GM12878 (cell line): Measurements from ENCODE around the gene IL11. TPM values are rescaled to one million over a fixed set of nuclear protein-coding genes. Genes with fewer than 3 reads are reported as not detected.
A peak's percentile ranks its signal among the peaks of the same experiment; 100 is the strongest.
"Not testable (repeated sequence)": the region's sequence is repeated elsewhere in the genome, so short reads cannot be mapped to it uniquely, and the experiment has no call there.

ENCODE experiments used
- ATAC-seq: fragments of 200-7000 bp; cut with Tn5 transposase; 3 replicates; pipeline ENCODE4 v1.9.1; 2020; ENCODE audit warnings: mild to moderate bottlenecking, moderate library complexity
- BruUV-seq: library from RNA; stranded (reverse); fragments of 400-500 nt; replicated peaks from 2 replicates; lab custom pipeline; 2021; lab: Mats Ljungman, UMichigan
- CTCF ChIA-PET: fragments of 300-600 bp; sonication (Branson Sonifier 250); formaldehyde crosslinking; extraction: SDS; loops from one replicate; lab custom pipeline; 2021; ENCODE audit warnings: inconsistent platforms; lab: Yijun Ruan, JAX
- POLR2A ChIA-PET: fragments of 350-600 bp; formaldehyde crosslinking; extraction: SDS; loops from one replicate; lab custom pipeline; 2021; ENCODE audit warnings: inconsistent platforms; lab: Charles Lee
- RAD21 ChIA-PET: fragments of 300-600 bp; sonication (Branson Sonifier 250); formaldehyde crosslinking; loops from one replicate; lab custom pipeline; 2023; ENCODE audit warnings: antibody characterized with exemption; ENCODE audit not compliant: unreplicated experiment; lab: Charles Lee
- SMC1A ChIA-PET: fragments of 300-600 bp; sonication (Branson Sonifier 250); formaldehyde crosslinking; loops from one replicate; lab custom pipeline; 2023; ENCODE audit not compliant: unreplicated experiment, uncharacterized antibody; lab: Charles Lee
- DNase-seq: peaks from one replicate; pipeline ENCODE4 v3.0.0-alpha.2; 2011; ENCODE audit warnings: low read depth, low spot score
- FAIRE-seq: peaks from 3 replicates; lab custom pipeline; 2011; peaks lifted over from hg19 to GRCh38; lab: Jason Lieb, UNC
- H2AFZ ChIP-seq: 2 replicates; pipeline ENCODE4 v1.6.0; 2011; ENCODE audit warnings: low read depth, low read length, control low read depth; ENCODE audit not compliant: control insufficient read depth
- H3K27ac ChIP-seq: 2 replicates; pipeline ENCODE4 v1.5.1; 2011; ENCODE audit warnings: control low read depth; ENCODE audit not compliant: control insufficient read depth, insufficient read depth
- H3K27me3 ChIP-seq, 2 experiments: replicated peaks in 1 of 2; 2 replicates each; pipeline versions ENCODE4 v1.6.0 to v1.6.1; 2011; ENCODE audit warnings: low read length in 1 of 2; ENCODE audit not compliant: control insufficient read depth in 2 of 2, insufficient read depth in 2 of 2
- H3K36me3 ChIP-seq, 2 experiments: 2 replicates each; pipeline ENCODE4 v1.5.1; 2011; ENCODE audit warnings: low read length in 1 of 2; ENCODE audit not compliant: control insufficient read depth in 2 of 2, insufficient read depth in 2 of 2
- H3K4me1 ChIP-seq: 2 replicates; pipeline ENCODE4 v1.6.1; 2011; ENCODE audit warnings: mild to moderate bottlenecking, low read length, moderate library complexity, mixed read lengths; ENCODE audit not compliant: control insufficient read depth, insufficient read depth
- H3K4me2 ChIP-seq: 2 replicates; pipeline ENCODE4 v1.6.0; 2011; ENCODE audit warnings: control low read depth; ENCODE audit not compliant: control insufficient read depth, insufficient read depth
- H3K4me3 ChIP-seq: fragments of 200-600 bp; sonication (generic); 2 replicates; pipeline ENCODE4 v1.5.1; 2016
- H3K79me2 ChIP-seq: 2 replicates; pipeline ENCODE4 v1.6.0; 2011; ENCODE audit warnings: low read length; ENCODE audit not compliant: control insufficient read depth, insufficient read depth
- H3K9ac ChIP-seq: 2 replicates; pipeline ENCODE4 v1.8.0; 2011; ENCODE audit warnings: low read length, control low read depth, mixed read lengths; ENCODE audit not compliant: control insufficient read depth, insufficient read depth
- H3K9me3 ChIP-seq: replicated peaks from 3 replicates; pipeline ENCODE4 v1.5.1; 2011; ENCODE audit warnings: mild to moderate bottlenecking, low read length; ENCODE audit not compliant: control insufficient read depth, insufficient read depth
- H4K20me1 ChIP-seq: 2 replicates; pipeline ENCODE4 v1.6.0; 2011; ENCODE audit not compliant: control insufficient read depth, insufficient read depth
- EED ChIP-seq: sonication (generic); IDR thresholded peaks from 2 replicates; pipeline ENCODE4 v1.6.1; 2016; ENCODE audit warnings: antibody characterized with exemption, low read depth
- NFYB ChIP-seq: IDR thresholded peaks from 2 replicates; pipeline ENCODE4 v1.6.1; 2011; ENCODE audit warnings: low read depth, mild to moderate bottlenecking, low read length, improper control_type of control experiment, moderate library complexity; ENCODE audit not compliant: insufficient read depth
- POLR2A ChIP-seq: IDR thresholded peaks from 2 replicates; pipeline ENCODE4 v1.6.1; 2011; ENCODE audit warnings: low read depth, mild to moderate bottlenecking, low read length
- POLR2AphosphoS5 ChIP-seq: IDR thresholded peaks from 2 replicates; pipeline ENCODE4 v1.6.1; 2011; ENCODE audit warnings: mild to moderate bottlenecking, low read length, inconsistent platforms
- SMARCA5 ChIP-seq: fragments of 450-650 bp; IDR thresholded peaks from 2 replicates; pipeline ENCODE4 v1.6.1; 2017; ENCODE audit warnings: mild to moderate bottlenecking
- TAF1 ChIP-seq: IDR thresholded peaks from 2 replicates; pipeline ENCODE4 v1.6.1; 2011; ENCODE audit warnings: mild to moderate bottlenecking, low read depth, low read length, borderline replicate concordance
- TCF7 ChIP-seq: IDR thresholded peaks from 2 replicates; pipeline ENCODE4 v1.6.1; 2014; ENCODE audit warnings: antibody characterized with exemption, borderline replicate concordance
- WRNIP1 ChIP-seq: IDR thresholded peaks from 2 replicates; pipeline ENCODE4 v1.6.1; 2011; ENCODE audit warnings: low read depth, low read length, improper control_type of control experiment, borderline replicate concordance
- WGBS: methylation state at CpG from one replicate; pipeline ENCODE4 v1.1.6; 2016; ENCODE audit warnings: low lambda C conversion rate; ENCODE audit not compliant: insufficient replicate concordance, insufficient coverage; ENCODE audit errors: missing lambda C conversion rate; 5-methylcytosine and 5-hydroxymethylcytosine counted together
- in situ Hi-C: fragments of 300-500 bp; cut with MboI; formaldehyde crosslinking; loops from 9 replicates; pipeline ENCODE4 v1.14.3; 2018; ENCODE audit warnings: mixed read lengths
- intact Hi-C: fragments of 100-400 bp; cut with micrococcal nuclease; formaldehyde crosslinking; loops from one replicate; pipeline ENCODE4 v1.14.2; 2022; ENCODE audit not compliant: unreplicated experiment
- polyA plus RNA-seq, 11 experiments: library from polyadenylated mRNA; depleted of rRNA in 4 of 11; unstranded in 6 of 11; stranded (reverse) in 5 of 11; fragments of >200 nt; fragmentation: Nextera tagmentation in 4 of 11; fragmentation: Illumina TruSeq in 1 of 11; extraction: Ambion mirVana in 4 of 11; extraction: Trizol in 1 of 11; gene quantifications; 1 replicate in 1 of 11; 2 replicates in 10 of 11; pipeline versions ENCODE4 v1.2.1 to v1.2.3, GENCODE V29; 2011 to 2016; ENCODE audit warnings: inconsistent platforms in 2 of 11, missing spikeins in 2 of 11, low read depth in 1 of 11
- total RNA-seq, 4 experiments: library from RNA; depleted of rRNA in 3 of 4; stranded (reverse); fragments of >200 nt in 3 of 4; fragmentation: Illumina TruSeq in 1 of 4; extraction: Trizol in 1 of 4; gene quantifications; 2 replicates each; pipeline versions ENCODE4 v1.2.1 to v1.2.3, GENCODE V29; 2013 to 2021
- TF ChIP-seq, protein P1 (sequence below): IDR thresholded peaks from 2 replicates; pipeline ENCODE4 v1.6.1; 2012; ENCODE audit warnings: improper control_type of control experiment, low read depth, low read length; ENCODE audit not compliant: insufficient replicate concordance

The IL11 gene
- total and polyA plus RNA-seq, 10 of the 15 experiments (the other 5 are each of a cell fraction or from before 2014, with no cell fraction given): 0.15 TPM; not detected in 9

GRCh38 chr19:55402509-55402908, 32.2 kb upstream of the IL11 start:
- no peak for DNase-seq
- peaks cover 3% of the 10 kb centered on the region for H4K20me1 ChIP-seq
- peaks cover 17 to 26% of the 10 kb centered on the region in 2 experiments; a peak in 3 of 4 replicates for H3K36me3 ChIP-seq
- H2AFZ ChIP-seq: no peak overlapping the region
- no peak overlapping the region for H3K27ac ChIP-seq
- CTCF ChIA-PET: no interaction called here
- peaks cover 22% of the 10 kb centered on the region for H3K4me1 ChIP-seq
- RAD21 ChIA-PET: no interaction called here
- POLR2A ChIA-PET: interaction anchor here (0.7 kb wide), 1 partner anchor 13 kb away, joined by 3 read pairs; no protein-coding TSS in a partner anchor
- ATAC-seq: no peak
- FAIRE-seq: no peak
- H3K4me2 ChIP-seq: no peak overlapping the region
- H3K27me3 ChIP-seq: no peaks in the 10 kb centered on the region
- no peak overlapping the region for H3K9ac ChIP-seq
- SMC1A ChIA-PET: no interaction called here
- TF ChIP-seq POLR2AphosphoS5: peak; percentile 36; the same call in 1 of the 2 replicates
- no peak for TF ChIP-seq EED
- TF ChIP-seq SMARCA5: no peak
- no peak for TF ChIP-seq TAF1
- TF ChIP-seq POLR2A: peak; percentile 39; the same call in 1 of the 2 replicates
- TF ChIP-seq NFYB: no peak
- TF ChIP-seq WRNIP1: no peak
- TF ChIP-seq, protein P1, sequence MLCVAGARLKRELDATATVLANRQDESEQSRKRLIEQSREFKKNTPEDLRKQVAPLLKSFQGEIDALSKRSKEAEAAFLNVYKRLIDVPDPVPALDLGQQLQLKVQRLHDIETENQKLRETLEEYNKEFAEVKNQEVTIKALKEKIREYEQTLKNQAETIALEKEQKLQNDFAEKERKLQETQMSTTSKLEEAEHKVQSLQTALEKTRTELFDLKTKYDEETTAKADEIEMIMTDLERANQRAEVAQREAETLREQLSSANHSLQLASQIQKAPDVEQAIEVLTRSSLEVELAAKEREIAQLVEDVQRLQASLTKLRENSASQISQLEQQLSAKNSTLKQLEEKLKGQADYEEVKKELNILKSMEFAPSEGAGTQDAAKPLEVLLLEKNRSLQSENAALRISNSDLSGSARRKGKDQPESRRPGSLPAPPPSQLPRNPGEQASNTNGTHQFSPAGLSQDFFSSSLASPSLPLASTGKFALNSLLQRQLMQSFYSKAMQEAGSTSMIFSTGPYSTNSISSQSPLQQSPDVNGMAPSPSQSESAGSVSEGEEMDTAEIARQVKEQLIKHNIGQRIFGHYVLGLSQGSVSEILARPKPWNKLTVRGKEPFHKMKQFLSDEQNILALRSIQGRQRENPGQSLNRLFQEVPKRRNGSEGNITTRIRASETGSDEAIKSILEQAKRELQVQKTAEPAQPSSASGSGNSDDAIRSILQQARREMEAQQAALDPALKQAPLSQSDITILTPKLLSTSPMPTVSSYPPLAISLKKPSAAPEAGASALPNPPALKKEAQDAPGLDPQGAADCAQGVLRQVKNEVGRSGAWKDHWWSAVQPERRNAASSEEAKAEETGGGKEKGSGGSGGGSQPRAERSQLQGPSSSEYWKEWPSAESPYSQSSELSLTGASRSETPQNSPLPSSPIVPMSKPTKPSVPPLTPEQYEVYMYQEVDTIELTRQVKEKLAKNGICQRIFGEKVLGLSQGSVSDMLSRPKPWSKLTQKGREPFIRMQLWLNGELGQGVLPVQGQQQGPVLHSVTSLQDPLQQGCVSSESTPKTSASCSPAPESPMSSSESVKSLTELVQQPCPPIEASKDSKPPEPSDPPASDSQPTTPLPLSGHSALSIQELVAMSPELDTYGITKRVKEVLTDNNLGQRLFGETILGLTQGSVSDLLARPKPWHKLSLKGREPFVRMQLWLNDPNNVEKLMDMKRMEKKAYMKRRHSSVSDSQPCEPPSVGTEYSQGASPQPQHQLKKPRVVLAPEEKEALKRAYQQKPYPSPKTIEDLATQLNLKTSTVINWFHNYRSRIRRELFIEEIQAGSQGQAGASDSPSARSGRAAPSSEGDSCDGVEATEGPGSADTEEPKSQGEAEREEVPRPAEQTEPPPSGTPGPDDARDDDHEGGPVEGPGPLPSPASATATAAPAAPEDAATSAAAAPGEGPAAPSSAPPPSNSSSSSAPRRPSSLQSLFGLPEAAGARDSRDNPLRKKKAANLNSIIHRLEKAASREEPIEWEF: no peak
- TF ChIP-seq TCF7: no peak
- 100% methylated on average over 2 of the region's 2 CpGs for WGBS
- intact Hi-C loops (no loop called here), in situ Hi-C loops (no loop called here)
- peaks cover 40% of the 10 kb centered on the region for H3K79me2 ChIP-seq
- H3K9me3 ChIP-seq: no peaks in the 10 kb centered on the region
- BruUV-seq: no TSS peak
- no peak overlapping the region for H3K4me3 ChIP-seq

DNA sequence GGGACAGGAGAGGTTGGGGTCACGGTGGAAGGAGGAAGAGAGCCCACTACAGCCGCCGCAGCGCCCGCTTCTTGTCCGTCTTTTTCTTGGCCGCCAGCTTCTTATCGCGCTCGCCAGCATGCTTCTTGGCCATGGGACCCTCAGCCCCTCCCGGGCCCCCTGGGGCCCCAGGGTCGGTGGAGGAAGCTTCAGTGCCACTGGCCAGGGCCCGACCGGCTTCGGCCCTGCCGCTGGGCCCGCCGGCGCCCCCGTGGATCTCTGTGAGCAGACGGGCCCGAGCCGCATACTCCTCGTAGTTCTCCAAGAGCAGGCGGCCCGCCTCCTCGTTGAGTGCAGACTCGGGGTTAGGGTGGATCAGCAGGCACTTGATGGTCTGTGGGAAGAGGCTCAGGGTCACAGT, 31.1 kb upstream of the IL11 start:
- BruUV-seq, ATAC-seq, H3K9ac ChIP-seq, POLR2A ChIA-PET, intact Hi-C loops, H3K4me3 ChIP-seq, H3K4me2 ChIP-seq, H3K27ac ChIP-seq, CTCF ChIA-PET, H2AFZ ChIP-seq, RAD21 ChIA-PET, FAIRE-seq, H4K20me1 ChIP-seq, in situ Hi-C loops, H3K27me3 ChIP-seq, DNase-seq, H3K9me3 ChIP-seq, SMC1A ChIA-PET: not testable (repeated sequence)
- peaks cover 29% of the 10 kb centered on the region for H3K79me2 ChIP-seq
- 90% methylated on average over 16 of the region's 28 CpGs for WGBS
- H3K4me1 ChIP-seq: peaks cover 22% of the 10 kb centered on the region
- peaks cover 17 to 26% of the 10 kb centered on the region in 2 experiments; a peak in 3 of 4 replicates for H3K36me3 ChIP-seq
